GM19025 (cell line): ENCODE data around the gene TNFSF8.

Source experiments
- ATAC-seq: cut with Tn5 transposase; IDR thresholded peaks from one replicate; pipeline ENCODE4 v1.9.1; 2021; ENCODE audit warnings: mild to moderate bottlenecking, low read depth, moderate library complexity; ENCODE audit not compliant: unreplicated experiment

Gene TNFSF8

GRCh38 chr9:114883709-114884108 lies 46.7 kb downstream of the TNFSF8 start:
- no peak for ATAC-seq

GRCh38 chr9:114880291-114880745 lies 50.1 kb downstream of the TNFSF8 start:
- ATAC-seq: no peak

- ATAC-seq: no peak
These were observed 51.4 kb downstream of the TNFSF8 start for GRCh38 chr9:114878879-114879564.

GRCh38 chr9:114869845-114870244 lies 60.5 kb downstream of the TNFSF8 start:
- no peak for ATAC-seq

GRCh38 chr9:114869378-114869777 lies 61.0 kb downstream of the TNFSF8 start:
- no peak for ATAC-seq

GRCh38 chr9:114867327-114867726 lies 63.1 kb downstream of the TNFSF8 start:
- no peak for ATAC-seq

- ATAC-seq: no peak
These were observed 65.9 kb downstream of the TNFSF8 start for GRCh38 chr9:114864471-114864870.

- no peak for ATAC-seq
These were observed 68.3 kb downstream of the TNFSF8 start for GRCh38 chr9:114861922-114862605.

GRCh38 chr9:114861273-114861672 lies 69.1 kb downstream of the TNFSF8 start:
- no peak for ATAC-seq

- no peak for ATAC-seq
These were observed 70.2 kb downstream of the TNFSF8 start for GRCh38 chr9:114860187-114860586.

GRCh38 chr9:114856942-114857315 lies 73.5 kb downstream of the TNFSF8 start:
- ATAC-seq: no peak

GRCh38 chr9:114856215-114856941 lies 74.0 kb downstream of the TNFSF8 start:
- no peak for ATAC-seq

- no peak for ATAC-seq
These were observed 74.9 kb downstream of the TNFSF8 start for GRCh38 chr9:114855488-114855887.

GRCh38 chr9:114854736-114855355 lies 75.5 kb downstream of the TNFSF8 start:
- ATAC-seq: no peak

GRCh38 chr9:114853071-114853855 lies 77.1 kb downstream of the TNFSF8 start:
- ATAC-seq: no peak

- no peak for ATAC-seq
These were observed 78.3 kb downstream of the TNFSF8 start for GRCh38 chr9:114852050-114852594.

GRCh38 chr9:114851306-114851705 lies 79.1 kb downstream of the TNFSF8 start:
- ATAC-seq: no peak
